DND-41 (cell line): Measurements from ENCODE around the gene TMEM255A.

Source experiments
- ATAC-seq: fragments of 200-7000 bp; cut with Tn5 transposase; 3 replicates; pipeline ENCODE4 v1.9.1; 2021; ENCODE audit warnings: low read depth; ENCODE audit not compliant: insufficient read depth
- DNase-seq: peaks from one replicate; pipeline ENCODE4 v3.0.0-alpha.2; 2020
- H2AFZ ChIP-seq: 2 replicates; pipeline ENCODE4 v1.6.0; 2012; ENCODE audit warnings: low read depth, low read length
- H3K27ac ChIP-seq: 2 replicates; pipeline ENCODE4 v1.5.1; 2012; ENCODE audit warnings: low read length, inconsistent platforms
- H3K27me3 ChIP-seq: fragments of 200-600 bp; sonication (generic); 2 replicates; pipeline ENCODE4 v1.6.0; 2012; ENCODE audit warnings: low read length, mild to moderate bottlenecking, inconsistent platforms; ENCODE audit not compliant: insufficient read depth, poor library complexity
- H3K36me3 ChIP-seq: 2 replicates; pipeline ENCODE4 v1.5.1; 2012; ENCODE audit warnings: low read length, inconsistent platforms; ENCODE audit not compliant: insufficient read depth
- H3K4me1 ChIP-seq: 2 replicates; pipeline ENCODE4 v1.5.1; 2012; ENCODE audit warnings: mild to moderate bottlenecking, low read length; ENCODE audit not compliant: insufficient read depth
- H3K4me2 ChIP-seq: 2 replicates; pipeline ENCODE4 v1.6.0; 2012; ENCODE audit warnings: mild to moderate bottlenecking, moderate library complexity, low read length, inconsistent platforms; ENCODE audit not compliant: insufficient read depth
- H3K4me3 ChIP-seq, 2 experiments: fragments of 200-600 bp in 1 of 2; shearing (Covaris generic) in 1 of 2; 2 replicates each; pipeline ENCODE4 v1.5.1; 2012 to 2016; ENCODE audit warnings: inconsistent platforms in 2 of 2, low read length in 2 of 2, mild to moderate bottlenecking in 2 of 2, low read depth in 1 of 2, moderate library complexity in 1 of 2
- H3K79me2 ChIP-seq: 2 replicates; pipeline ENCODE4 v1.6.0; 2012; ENCODE audit warnings: low read length, inconsistent platforms; ENCODE audit not compliant: insufficient read depth
- H3K9ac ChIP-seq: 2 replicates; pipeline ENCODE4 v1.6.0; 2012; ENCODE audit warnings: low read depth, mild to moderate bottlenecking, inconsistent platforms, low read length, moderate library complexity
- H3K9me3 ChIP-seq: 2 replicates; pipeline ENCODE4 v1.5.1; 2012; ENCODE audit warnings: low read length, moderate library complexity, mild to moderate bottlenecking, inconsistent platforms; ENCODE audit not compliant: insufficient read depth, severe bottlenecking
- H4K20me1 ChIP-seq: 2 replicates; pipeline ENCODE4 v1.6.0; 2012; ENCODE audit warnings: low read length; ENCODE audit not compliant: insufficient read depth
- CTCF ChIP-seq: IDR thresholded peaks from 2 replicates; pipeline ENCODE4 v1.5.1; 2012; ENCODE audit warnings: borderline replicate concordance, low read length, moderate library complexity, mild to moderate bottlenecking; ENCODE audit not compliant: poor library complexity, severe bottlenecking; ENCODE audit errors: extremely low read depth
- EZH2 ChIP-seq: IDR thresholded peaks from 3 replicates; pipeline ENCODE4 v1.6.1; 2012; ENCODE audit warnings: borderline replicate concordance, low read depth, mild to moderate bottlenecking, moderate library complexity, low read length, inconsistent platforms; ENCODE audit not compliant: severe bottlenecking

TMEM255A gene

GRCh38 chrX:120316587-120317283 lies 5.5 kb upstream of the TMEM255A start:
- no peak for ATAC-seq
- H3K27me3 ChIP-seq: no peaks in the 10 kb centered on the region
- no peaks in the 10 kb centered on the region for H3K9me3 ChIP-seq
- H3K4me2 ChIP-seq: no peak overlapping the region
- no peak for DNase-seq
- no peaks in the 10 kb centered on the region for H3K36me3 ChIP-seq
- TF ChIP-seq CTCF (no peak), EZH2 (no peak)
- H4K20me1 ChIP-seq: no peaks in the 10 kb centered on the region
- no peak overlapping the region for H3K9ac ChIP-seq
- H3K4me3 ChIP-seq: no peak overlapping the region
- no peaks in the 10 kb centered on the region for H3K79me2 ChIP-seq
- no peak overlapping the region for H2AFZ ChIP-seq
- no peaks in the 10 kb centered on the region for H3K4me1 ChIP-seq
- no peak overlapping the region for H3K27ac ChIP-seq

DNA sequence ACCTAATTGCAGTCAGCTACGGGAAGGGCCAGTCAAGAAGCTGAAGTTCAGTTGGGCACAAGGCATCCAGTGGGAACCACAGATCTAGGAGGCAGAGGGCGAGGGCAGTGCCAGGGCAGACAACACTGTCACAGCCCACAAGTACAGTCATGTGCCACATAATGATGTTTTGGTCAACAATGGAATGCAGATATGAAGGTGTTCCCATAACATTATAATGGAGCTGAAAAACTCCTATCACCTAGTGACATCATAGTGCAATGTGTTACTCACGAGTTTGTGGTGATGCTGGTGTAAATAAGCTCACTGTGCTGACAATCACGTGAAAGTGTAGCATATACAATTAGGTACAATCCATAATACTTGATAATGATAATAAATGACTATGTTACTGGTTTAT lies 4.5 kb upstream of the TMEM255A start:
- no peak overlapping the region for H3K27ac ChIP-seq
- H3K27me3 ChIP-seq: no peaks in the 10 kb centered on the region
- no peaks in the 10 kb centered on the region for H3K4me1 ChIP-seq
- H3K36me3 ChIP-seq: no peaks in the 10 kb centered on the region
- no peak overlapping the region for H3K9ac ChIP-seq
- no peak for DNase-seq
- no peak overlapping the region for H3K4me2 ChIP-seq
- H3K79me2 ChIP-seq: no peaks in the 10 kb centered on the region
- H4K20me1 ChIP-seq: no peaks in the 10 kb centered on the region
- H3K4me3 ChIP-seq: no peak overlapping the region
- TF ChIP-seq EZH2 (no peak), CTCF (no peak)
- no peak overlapping the region for H2AFZ ChIP-seq
- no peaks in the 10 kb centered on the region for H3K9me3 ChIP-seq
- no peak for ATAC-seq

DNA sequence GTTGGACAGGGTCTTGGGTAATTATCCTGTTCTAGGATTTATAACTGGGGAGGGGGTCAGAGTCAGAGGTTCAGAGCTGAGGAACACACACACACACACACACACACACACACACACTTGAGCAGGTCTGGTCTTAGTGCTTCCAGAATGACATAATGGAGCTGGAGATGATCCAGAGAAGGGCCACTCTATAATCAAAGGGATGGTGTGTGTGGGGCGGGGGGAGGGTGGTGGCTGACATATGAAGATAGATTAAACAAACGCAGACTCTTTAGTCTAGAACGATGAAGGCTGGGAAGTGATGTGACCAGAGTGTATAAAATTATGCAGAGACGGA lies 434 bp upstream of the TMEM255A start:
- H3K79me2 ChIP-seq: no peaks in the 10 kb centered on the region
- H3K4me1 ChIP-seq: no peaks in the 10 kb centered on the region
- no peak overlapping the region for H3K9ac ChIP-seq
- no peak overlapping the region for H3K4me2 ChIP-seq
- H2AFZ ChIP-seq: no peak overlapping the region
- TF ChIP-seq CTCF (no peak), EZH2 (no peak)
- H3K36me3 ChIP-seq: no peaks in the 10 kb centered on the region
- no peaks in the 10 kb centered on the region for H3K27me3 ChIP-seq
- no peaks in the 10 kb centered on the region for H3K9me3 ChIP-seq
- H3K4me3 ChIP-seq: no peak overlapping the region
- no peak for DNase-seq
- ATAC-seq: no peak
- no peaks in the 10 kb centered on the region for H4K20me1 ChIP-seq
- no peak overlapping the region for H3K27ac ChIP-seq
